MM.1S (cell line): ENCODE data around the gene KCNJ2.

Experiments used
- EZH2 ChIP-seq: fragments of 300-600 bp; sonication (generic); optimal IDR thresholded peaks from 2 replicates; pipeline ENCODE3; 2017; ENCODE audit warnings: low read depth, mild to moderate bottlenecking, antibody characterized with exemption, low read length, mixed read lengths
- EZH2phosphoT487 ChIP-seq: fragments of 300-600 bp; sonication (generic); IDR thresholded peaks from 2 replicates; pipeline ENCODE4 v1.6.1; 2018; ENCODE audit warnings: antibody characterized with exemption, low read length
- TF ChIP-seq, protein P1 (sequence below): fragments of 300-600 bp; sonication (generic); IDR thresholded peaks from 2 replicates; pipeline ENCODE4 v1.5.1; 2016; ENCODE audit warnings: antibody characterized with exemption, low read length, mixed read lengths

DNA sequence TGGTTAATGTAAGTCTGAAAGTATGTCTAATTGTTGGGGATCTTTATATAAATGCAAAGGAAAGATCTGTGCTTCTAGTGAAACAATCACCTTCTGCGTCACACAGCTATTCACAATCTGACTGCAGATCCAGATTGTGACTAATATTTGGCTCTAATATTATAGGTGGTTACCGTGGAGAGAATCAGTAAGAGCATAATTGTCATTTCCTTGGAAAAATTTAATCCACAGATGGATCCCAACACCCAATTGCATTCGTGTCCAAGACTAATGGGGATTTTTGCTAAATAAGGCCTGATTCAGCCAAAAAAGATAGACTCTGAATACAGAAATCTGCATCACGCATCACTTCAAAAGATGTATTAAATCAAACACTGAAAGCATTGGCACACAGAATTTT lies 2.7 kb upstream of the KCNJ2 start:
- no peak for TF ChIP-seq EZH2phosphoT487
- TF ChIP-seq, protein P1, sequence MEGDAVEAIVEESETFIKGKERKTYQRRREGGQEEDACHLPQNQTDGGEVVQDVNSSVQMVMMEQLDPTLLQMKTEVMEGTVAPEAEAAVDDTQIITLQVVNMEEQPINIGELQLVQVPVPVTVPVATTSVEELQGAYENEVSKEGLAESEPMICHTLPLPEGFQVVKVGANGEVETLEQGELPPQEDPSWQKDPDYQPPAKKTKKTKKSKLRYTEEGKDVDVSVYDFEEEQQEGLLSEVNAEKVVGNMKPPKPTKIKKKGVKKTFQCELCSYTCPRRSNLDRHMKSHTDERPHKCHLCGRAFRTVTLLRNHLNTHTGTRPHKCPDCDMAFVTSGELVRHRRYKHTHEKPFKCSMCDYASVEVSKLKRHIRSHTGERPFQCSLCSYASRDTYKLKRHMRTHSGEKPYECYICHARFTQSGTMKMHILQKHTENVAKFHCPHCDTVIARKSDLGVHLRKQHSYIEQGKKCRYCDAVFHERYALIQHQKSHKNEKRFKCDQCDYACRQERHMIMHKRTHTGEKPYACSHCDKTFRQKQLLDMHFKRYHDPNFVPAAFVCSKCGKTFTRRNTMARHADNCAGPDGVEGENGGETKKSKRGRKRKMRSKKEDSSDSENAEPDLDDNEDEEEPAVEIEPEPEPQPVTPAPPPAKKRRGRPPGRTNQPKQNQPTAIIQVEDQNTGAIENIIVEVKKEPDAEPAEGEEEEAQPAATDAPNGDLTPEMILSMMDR, result no peak
- TF ChIP-seq EZH2, result no peak
